ENCODE measurements around the gene COL5A1.
"Not testable (repeated sequence)": the region's sequence is repeated elsewhere in the genome, so short reads cannot be mapped to it uniquely, and the experiment has no call there.

Gene COL5A1

DNA sequence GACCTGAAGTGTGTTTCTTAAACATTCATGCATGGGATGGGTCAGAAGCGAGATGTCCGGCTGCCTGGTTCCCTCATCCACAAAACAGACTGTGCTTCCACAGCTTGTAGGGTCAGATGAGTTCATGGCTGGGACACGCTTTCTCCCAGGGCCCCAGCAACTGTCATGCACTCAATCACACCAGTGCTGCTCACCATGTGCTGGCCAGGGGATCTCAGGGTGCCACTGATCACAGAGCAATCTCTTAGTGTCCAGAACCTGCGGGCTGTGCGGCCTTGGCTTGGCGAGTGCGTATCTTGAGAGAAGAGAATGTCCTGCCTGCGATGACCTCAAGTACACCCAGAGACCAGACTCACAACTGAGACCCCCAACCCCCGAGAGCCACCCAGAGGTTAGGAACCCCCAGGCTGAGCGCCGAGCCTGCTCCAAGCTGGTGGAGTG is 213.0 kb downstream of the COL5A1 start:
- no peak for TF ChIP-seq POLR2AphosphoS5 (IDR thresholded peaks at IDR 0.05; ENCODE audit: low read depth)
- TF ChIP-seq, protein P1, sequence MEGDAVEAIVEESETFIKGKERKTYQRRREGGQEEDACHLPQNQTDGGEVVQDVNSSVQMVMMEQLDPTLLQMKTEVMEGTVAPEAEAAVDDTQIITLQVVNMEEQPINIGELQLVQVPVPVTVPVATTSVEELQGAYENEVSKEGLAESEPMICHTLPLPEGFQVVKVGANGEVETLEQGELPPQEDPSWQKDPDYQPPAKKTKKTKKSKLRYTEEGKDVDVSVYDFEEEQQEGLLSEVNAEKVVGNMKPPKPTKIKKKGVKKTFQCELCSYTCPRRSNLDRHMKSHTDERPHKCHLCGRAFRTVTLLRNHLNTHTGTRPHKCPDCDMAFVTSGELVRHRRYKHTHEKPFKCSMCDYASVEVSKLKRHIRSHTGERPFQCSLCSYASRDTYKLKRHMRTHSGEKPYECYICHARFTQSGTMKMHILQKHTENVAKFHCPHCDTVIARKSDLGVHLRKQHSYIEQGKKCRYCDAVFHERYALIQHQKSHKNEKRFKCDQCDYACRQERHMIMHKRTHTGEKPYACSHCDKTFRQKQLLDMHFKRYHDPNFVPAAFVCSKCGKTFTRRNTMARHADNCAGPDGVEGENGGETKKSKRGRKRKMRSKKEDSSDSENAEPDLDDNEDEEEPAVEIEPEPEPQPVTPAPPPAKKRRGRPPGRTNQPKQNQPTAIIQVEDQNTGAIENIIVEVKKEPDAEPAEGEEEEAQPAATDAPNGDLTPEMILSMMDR (IDR thresholded peaks at IDR 0.05; ENCODE audit: insufficient read depth, low read length): no peak
- TF ChIP-seq SPI1 (IDR thresholded peaks at IDR 0.05; ENCODE audit: borderline replicate concordance, low read depth): no peak
- TF ChIP-seq GABPA (IDR thresholded peaks at IDR 0.05; ENCODE audit: low read depth): no peak
- TF ChIP-seq, protein P2, sequence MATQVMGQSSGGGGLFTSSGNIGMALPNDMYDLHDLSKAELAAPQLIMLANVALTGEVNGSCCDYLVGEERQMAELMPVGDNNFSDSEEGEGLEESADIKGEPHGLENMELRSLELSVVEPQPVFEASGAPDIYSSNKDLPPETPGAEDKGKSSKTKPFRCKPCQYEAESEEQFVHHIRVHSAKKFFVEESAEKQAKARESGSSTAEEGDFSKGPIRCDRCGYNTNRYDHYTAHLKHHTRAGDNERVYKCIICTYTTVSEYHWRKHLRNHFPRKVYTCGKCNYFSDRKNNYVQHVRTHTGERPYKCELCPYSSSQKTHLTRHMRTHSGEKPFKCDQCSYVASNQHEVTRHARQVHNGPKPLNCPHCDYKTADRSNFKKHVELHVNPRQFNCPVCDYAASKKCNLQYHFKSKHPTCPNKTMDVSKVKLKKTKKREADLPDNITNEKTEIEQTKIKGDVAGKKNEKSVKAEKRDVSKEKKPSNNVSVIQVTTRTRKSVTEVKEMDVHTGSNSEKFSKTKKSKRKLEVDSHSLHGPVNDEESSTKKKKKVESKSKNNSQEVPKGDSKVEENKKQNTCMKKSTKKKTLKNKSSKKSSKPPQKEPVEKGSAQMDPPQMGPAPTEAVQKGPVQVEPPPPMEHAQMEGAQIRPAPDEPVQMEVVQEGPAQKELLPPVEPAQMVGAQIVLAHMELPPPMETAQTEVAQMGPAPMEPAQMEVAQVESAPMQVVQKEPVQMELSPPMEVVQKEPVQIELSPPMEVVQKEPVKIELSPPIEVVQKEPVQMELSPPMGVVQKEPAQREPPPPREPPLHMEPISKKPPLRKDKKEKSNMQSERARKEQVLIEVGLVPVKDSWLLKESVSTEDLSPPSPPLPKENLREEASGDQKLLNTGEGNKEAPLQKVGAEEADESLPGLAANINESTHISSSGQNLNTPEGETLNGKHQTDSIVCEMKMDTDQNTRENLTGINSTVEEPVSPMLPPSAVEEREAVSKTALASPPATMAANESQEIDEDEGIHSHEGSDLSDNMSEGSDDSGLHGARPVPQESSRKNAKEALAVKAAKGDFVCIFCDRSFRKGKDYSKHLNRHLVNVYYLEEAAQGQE (IDR thresholded peaks at IDR 0.05; ENCODE audit: insufficient replicate concordance, low read depth): no peak
- no peak overlapping the region for H3K4me3 ChIP-seq (replicated peaks; ENCODE audit: insufficient read depth, low read length)
- no peak for DNase-seq (ENCODE audit: low read depth in 1 of 2, low spot score in 1 of 2)
- H3K27me3 ChIP-seq (ENCODE audit: insufficient read depth, poor library complexity, severe bottlenecking): no peaks in the 10 kb centered on the region
- H3K27ac ChIP-seq (replicated peaks): no peak overlapping the region

DNA sequence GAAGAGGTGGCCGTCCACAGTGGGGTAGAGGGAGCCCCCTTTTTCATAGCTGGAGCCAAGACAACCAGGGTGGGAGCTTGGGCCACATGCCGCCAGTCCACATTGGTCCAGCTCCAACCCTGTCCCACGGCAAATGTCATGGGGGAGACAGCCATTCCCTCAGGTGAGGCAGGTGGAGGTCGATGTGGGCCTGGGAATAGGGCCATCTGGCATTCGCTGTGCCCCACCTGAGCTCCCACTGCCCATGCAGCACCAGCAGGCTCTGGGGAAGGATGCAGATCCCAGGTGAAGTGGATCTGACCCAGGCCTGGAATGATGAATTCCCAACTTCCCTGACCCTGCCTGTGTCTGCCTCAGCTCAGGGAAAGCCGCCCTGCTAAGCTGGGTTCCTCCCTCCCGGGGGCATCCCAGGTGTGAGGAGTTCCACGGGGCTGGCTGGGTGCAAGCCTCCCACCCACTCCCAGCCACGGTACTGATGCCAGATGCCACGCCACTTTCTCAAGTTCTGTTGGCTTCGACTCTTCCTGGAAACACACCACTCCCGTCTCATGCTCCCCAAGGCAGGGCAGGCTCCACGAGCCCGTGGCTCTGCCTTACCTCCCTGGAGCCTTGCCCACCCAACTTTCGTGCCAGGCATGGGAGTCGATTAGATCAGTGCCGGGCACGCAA is 213.8 kb downstream of the COL5A1 start:
- no peaks in the 10 kb centered on the region for H3K27me3 ChIP-seq (ENCODE audit: insufficient read depth, poor library complexity, severe bottlenecking)
- no peak for DNase-seq (ENCODE audit: low read depth in 1 of 2, low spot score in 1 of 2)
- TF ChIP-seq SPI1 (IDR thresholded peaks at IDR 0.05; ENCODE audit: borderline replicate concordance, low read depth) (no peak), POLR2AphosphoS5 (IDR thresholded peaks at IDR 0.05; ENCODE audit: low read depth) (no peak), GABPA (IDR thresholded peaks at IDR 0.05; ENCODE audit: low read depth) (no peak)
- TF ChIP-seq, protein P2 (IDR thresholded peaks at IDR 0.05; ENCODE audit: insufficient replicate concordance, low read depth): no peak
- TF ChIP-seq, protein P1 (IDR thresholded peaks at IDR 0.05; ENCODE audit: insufficient read depth, low read length): no peak
- H3K4me3 ChIP-seq (replicated peaks; ENCODE audit: insufficient read depth, low read length): no peak overlapping the region
- no peak overlapping the region for H3K27ac ChIP-seq (replicated peaks)

DNA sequence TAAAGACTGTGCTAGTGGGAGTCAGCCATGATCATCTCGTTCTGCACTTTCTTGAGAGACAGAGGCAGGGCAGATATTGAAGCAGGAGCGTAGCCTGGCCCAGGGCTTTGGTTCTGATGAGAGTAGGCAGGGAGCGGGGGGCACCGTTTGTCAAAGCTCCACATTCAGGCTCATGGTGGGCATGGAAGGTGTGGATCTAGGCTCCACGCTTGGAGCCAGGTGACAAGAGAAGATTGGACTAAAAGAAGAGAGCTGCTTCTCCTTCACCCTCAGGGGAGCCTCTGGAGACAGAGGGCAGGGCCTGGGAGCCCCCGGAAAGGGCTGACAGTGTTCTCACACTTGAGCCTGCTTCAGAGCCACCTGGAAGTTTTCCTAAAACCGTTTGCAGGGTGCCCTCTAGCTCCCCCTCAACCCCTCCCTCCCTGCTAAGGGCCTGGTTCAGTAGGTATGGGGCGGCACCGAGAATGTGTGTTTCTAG is 214.3 kb downstream of the COL5A1 start:
- no peak for DNase-seq (ENCODE audit: low read depth in 1 of 2, low spot score in 1 of 2)
- Histone ChIP-seq H3K4me3 (replicated peaks; ENCODE audit: insufficient read depth, low read length) (no peak overlapping the region), H3K27ac (replicated peaks) (no peak overlapping the region), H3K27me3 (ENCODE audit: insufficient read depth, poor library complexity, severe bottlenecking) (no peaks in the 10 kb centered on the region)
- TF ChIP-seq GABPA (IDR thresholded peaks at IDR 0.05; ENCODE audit: low read depth) (no peak), POLR2AphosphoS5 (IDR thresholded peaks at IDR 0.05; ENCODE audit: low read depth) (no peak), SPI1 (IDR thresholded peaks at IDR 0.05; ENCODE audit: borderline replicate concordance, low read depth) (no peak)
- TF ChIP-seq, protein P1 (IDR thresholded peaks at IDR 0.05; ENCODE audit: insufficient read depth, low read length): no peak
- TF ChIP-seq, protein P2 (IDR thresholded peaks at IDR 0.05; ENCODE audit: insufficient replicate concordance, low read depth): no peak

DNA sequence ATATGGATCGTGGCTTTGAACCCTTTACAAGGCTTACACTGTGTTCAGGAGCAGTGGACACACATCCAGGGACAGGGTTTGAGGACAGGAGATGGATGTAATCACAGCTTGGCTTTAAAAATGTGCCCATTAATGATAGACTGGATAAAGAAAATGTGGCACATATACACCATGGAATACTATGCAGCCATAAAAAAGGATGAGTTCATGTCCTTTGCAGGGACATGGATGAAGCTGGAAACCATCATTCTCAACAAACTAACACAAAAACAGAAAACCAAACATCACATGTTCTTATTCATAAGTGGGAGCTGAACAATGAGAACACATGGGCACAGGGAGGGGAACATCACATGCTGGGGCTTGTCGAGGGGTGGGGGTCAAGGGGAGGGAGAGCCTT is 215.8 kb downstream of the COL5A1 start:
- H3K27me3 ChIP-seq (ENCODE audit: insufficient read depth, poor library complexity, severe bottlenecking); H3K4me3 ChIP-seq (replicated peaks; ENCODE audit: insufficient read depth, low read length); H3K27ac ChIP-seq (replicated peaks); DNase-seq (ENCODE audit: low read depth in 1 of 2, low spot score in 1 of 2): not testable (repeated sequence)

All from HL-60 (cell line).